NB4 (cell line): ENCODE data around the gene SEMA6A.

Experiments used
- DNase-seq: peaks from one replicate; pipeline ENCODE4 v3.0.0; 2010; ENCODE audit warnings: low read depth
- H3K4me3 ChIP-seq: one replicate; pipeline ENCODE4 v1.5.1; 2011; ENCODE audit warnings: mild to moderate bottlenecking, low read depth, low read length, moderate library complexity
- MYC ChIP-seq: IDR thresholded peaks from 2 replicates; pipeline ENCODE4 v1.6.1; 2011; ENCODE audit warnings: low read depth, low read length
- POLR2A ChIP-seq: IDR thresholded peaks from 2 replicates; pipeline ENCODE4 v1.6.1; 2011; ENCODE audit warnings: mild to moderate bottlenecking; ENCODE audit not compliant: insufficient read length; ENCODE audit errors: extremely low read depth
- TF ChIP-seq, protein P1 (sequence below): IDR thresholded peaks from 2 replicates; pipeline ENCODE4 v1.6.1; 2011; ENCODE audit warnings: low read depth, low read length
- TF ChIP-seq, protein P2 (sequence below): IDR thresholded peaks from one replicate; pipeline ENCODE4 v1.5.1; 2012; ENCODE audit warnings: low read depth, low read length

The SEMA6A gene

DNA sequence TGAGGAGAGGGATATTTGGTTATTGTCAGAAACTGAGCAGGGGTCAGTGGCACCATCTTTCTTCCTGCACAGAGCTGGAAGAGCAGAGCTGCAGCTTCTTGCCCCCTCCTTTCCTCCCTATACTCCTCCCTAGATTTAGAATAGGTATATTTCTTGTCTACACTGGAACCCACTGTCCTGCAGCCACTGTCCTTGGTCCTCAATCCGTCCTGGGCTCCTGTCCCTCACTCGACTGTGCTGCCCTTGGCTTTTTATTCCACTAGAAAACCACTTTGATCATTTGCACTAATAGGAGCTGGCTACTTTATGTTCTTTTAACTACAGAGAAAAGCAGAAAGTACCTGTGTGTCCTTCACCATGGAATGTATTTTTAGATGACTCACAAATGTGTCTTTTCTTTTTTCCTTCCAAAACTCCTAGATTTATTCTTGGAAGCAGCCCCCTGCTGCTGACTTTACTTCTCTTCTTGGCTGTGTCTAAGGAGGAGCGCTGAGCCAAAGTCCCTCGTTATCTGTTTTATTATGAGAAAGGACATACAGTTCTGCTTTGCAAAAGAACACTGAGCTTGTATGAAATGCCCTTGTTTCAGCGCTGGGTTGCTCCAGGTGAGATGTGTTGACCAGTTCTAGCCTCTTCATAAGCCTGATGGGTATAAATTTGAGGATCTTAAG is 150.9 kb downstream of the SEMA6A start:
- no peak overlapping the region for H3K4me3 ChIP-seq
- TF ChIP-seq, protein P1, sequence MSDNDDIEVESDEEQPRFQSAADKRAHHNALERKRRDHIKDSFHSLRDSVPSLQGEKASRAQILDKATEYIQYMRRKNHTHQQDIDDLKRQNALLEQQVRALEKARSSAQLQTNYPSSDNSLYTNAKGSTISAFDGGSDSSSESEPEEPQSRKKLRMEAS, result no peak
- no peak for TF ChIP-seq POLR2A
- DNase-seq, result no peak

DNA sequence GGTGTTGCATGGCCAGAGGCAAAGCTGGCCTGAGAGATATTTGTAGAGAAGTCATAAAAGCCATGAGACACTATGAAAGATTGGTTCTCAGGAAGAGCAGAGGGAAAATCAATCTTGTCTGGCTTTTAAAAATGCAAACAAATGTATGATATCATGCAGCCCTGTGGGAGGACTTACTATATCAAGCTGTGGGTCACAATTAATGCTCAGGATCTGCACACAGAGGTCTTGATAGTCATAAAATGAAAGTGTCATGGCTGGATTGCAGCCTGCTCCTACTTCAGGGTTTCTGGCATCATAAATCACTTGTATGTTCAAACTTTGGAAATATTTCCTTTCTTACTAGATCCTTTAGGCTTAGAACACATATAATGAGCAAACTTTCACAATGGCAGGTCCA is 151.5 kb downstream of the SEMA6A start:
- no peak for DNase-seq
- no peak overlapping the region for H3K4me3 ChIP-seq
- TF ChIP-seq POLR2A (no peak), MYC (no peak)
- TF ChIP-seq, protein P1, result no peak
- TF ChIP-seq, protein P2, sequence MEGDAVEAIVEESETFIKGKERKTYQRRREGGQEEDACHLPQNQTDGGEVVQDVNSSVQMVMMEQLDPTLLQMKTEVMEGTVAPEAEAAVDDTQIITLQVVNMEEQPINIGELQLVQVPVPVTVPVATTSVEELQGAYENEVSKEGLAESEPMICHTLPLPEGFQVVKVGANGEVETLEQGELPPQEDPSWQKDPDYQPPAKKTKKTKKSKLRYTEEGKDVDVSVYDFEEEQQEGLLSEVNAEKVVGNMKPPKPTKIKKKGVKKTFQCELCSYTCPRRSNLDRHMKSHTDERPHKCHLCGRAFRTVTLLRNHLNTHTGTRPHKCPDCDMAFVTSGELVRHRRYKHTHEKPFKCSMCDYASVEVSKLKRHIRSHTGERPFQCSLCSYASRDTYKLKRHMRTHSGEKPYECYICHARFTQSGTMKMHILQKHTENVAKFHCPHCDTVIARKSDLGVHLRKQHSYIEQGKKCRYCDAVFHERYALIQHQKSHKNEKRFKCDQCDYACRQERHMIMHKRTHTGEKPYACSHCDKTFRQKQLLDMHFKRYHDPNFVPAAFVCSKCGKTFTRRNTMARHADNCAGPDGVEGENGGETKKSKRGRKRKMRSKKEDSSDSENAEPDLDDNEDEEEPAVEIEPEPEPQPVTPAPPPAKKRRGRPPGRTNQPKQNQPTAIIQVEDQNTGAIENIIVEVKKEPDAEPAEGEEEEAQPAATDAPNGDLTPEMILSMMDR, result no peak

DNA sequence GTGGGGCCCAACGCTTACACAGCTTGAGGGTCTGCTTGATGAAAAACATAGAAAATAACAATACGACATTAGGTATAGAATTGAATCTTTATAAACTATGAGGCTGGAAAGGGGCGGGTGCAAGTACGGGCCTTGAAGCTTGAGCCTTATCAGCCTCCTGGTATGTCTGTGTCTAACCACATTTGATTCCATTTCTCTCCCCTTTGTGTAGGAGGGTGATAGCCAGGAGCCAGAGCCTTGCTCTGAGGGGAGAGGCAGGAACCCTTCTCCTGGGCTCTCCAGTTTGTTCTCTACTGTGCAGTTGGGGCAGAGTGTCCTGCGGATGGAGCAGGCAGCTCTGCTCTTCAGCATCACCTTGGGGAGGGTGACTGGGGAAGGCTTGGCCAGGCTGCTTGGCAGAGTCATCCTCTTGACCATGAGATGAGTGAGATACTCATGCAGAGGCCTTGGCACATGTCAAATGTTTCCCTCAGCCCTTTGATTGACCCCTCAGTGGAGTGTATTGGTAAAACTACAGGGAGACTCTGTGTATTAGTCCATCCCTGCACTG is 153.5 kb downstream of the SEMA6A start:
- no peak for DNase-seq
- TF ChIP-seq, protein P2, result no peak
- TF ChIP-seq, protein P1, result no peak
- TF ChIP-seq MYC, result no peak
- TF ChIP-seq POLR2A, result no peak
- no peak overlapping the region for H3K4me3 ChIP-seq

DNA sequence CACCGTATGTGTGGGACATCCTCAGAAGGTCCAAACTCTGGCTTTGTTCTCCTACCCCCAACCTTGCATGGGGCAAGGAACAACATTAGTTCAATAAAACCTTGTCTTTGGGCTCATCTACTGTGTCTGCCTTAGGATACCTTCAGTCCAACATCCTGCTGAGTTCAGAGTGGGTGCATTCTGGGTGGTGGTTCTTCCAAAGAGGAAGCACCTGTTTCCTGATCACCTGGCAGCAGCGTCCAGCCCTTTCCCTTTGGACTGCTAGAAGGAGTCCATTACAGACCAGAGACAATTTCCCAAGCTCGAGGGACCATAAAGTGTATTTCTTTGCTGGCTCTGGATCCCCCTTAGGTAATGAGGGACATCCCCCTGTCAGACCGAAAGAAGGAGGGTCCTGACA is 154.1 kb downstream of the SEMA6A start:
- TF ChIP-seq, protein P1, result no peak
- no peak for TF ChIP-seq POLR2A
- no peak for TF ChIP-seq MYC
- TF ChIP-seq, protein P2, result no peak
- DNase-seq, result no peak
- no peak overlapping the region for H3K4me3 ChIP-seq

DNA sequence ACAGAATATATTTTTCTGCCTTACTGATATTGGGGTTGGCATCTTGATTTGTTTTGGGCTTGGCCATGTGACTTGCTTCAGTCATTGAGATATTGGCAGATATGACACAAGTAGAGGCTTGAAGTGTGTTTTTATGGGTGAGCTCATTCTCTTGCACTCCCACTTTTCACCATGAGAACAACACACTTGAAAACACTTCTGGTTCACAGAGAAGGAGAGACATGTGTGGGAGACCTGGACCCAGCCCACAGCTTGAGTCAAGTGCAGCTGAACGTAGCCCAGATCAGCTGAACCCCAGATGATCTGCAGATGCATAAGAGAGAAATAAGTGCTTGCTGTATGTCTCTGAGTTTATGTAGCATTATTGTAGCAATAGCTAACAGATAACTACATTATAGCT is 155.4 kb downstream of the SEMA6A start:
- no peak overlapping the region for H3K4me3 ChIP-seq
- DNase-seq, result no peak
- TF ChIP-seq MYC (no peak), POLR2A (no peak)
- TF ChIP-seq, protein P1, result no peak
- TF ChIP-seq, protein P2, result no peak

DNA sequence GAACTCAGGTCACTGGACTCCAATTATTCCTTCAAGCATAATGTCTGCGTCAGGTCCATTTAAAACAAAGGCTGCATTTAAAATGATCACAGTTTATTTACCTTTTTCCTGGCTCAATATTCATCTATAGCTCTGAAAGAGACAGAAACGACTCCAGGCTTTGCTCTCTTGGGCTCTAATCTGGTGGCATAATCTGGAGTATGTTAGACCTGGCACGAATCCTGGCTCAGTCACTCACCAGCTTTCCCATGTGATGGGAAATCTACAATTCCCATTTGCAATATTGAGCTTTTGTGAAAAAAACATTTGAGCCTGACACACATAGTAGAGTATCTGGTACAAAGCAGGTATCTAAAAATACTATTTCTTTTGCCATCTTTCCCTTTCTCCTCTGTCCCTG is 155.8 kb downstream of the SEMA6A start:
- TF ChIP-seq, protein P1, result no peak
- no peak overlapping the region for H3K4me3 ChIP-seq
- no peak for DNase-seq

DNA sequence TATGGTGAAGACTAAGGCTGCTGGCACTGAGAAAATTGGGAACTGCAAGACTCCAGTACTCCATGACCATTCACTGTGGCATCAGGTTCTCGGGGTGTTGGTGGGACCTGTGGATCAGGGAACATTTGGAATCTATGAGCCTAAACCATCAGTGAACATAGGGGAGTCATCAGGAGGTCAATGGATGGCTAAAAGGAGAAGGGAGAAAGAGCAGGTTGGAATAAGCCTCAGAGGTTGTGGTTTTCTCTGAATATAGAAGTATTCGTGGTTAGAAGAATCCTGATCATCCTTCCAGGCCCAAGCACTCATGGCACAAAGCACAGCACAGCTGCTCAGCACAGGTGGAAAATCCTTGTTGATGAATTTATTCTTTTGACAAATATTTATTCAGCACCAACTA is 156.6 kb downstream of the SEMA6A start:
- H3K4me3 ChIP-seq, result no peak overlapping the region
- no peak for DNase-seq
- TF ChIP-seq, protein P1, result no peak
- TF ChIP-seq MYC, result no peak
- TF ChIP-seq POLR2A, result no peak
- TF ChIP-seq, protein P2, result no peak
